Measurements from ENCODE around the gene KCNH1.
"Not testable (repeated sequence)": the region's sequence is repeated elsewhere in the genome, so short reads cannot be mapped to it uniquely, and the experiment has no call there.

The KCNH1 gene

GRCh38 chr1:211007830-211008229, 126.1 kb downstream of the KCNH1 start:
- ATAC-seq (no peak), DNase-seq (no peak)

- DNase-seq, ATAC-seq: not testable (repeated sequence)
Measured at GRCh38 chr1:210995931-210996330, 138.0 kb downstream of the KCNH1 start.

- DNase-seq: no peak
Measured at GRCh38 chr1:210992837-210993236, 141.1 kb downstream of the KCNH1 start.

GRCh38 chr1:210989905-210990304, 144.0 kb downstream of the KCNH1 start:
- no peak for DNase-seq
- ATAC-seq: no peak

More at GRCh38 chr1:210992837-210993236, 141.1 kb downstream of the KCNH1 start:
- ATAC-seq: no peak

- no peak for ATAC-seq
Measured at GRCh38 chr1:210981490-210981889, 152.5 kb downstream of the KCNH1 start.

GRCh38 chr1:210980082-210980481, 153.9 kb downstream of the KCNH1 start:
- ATAC-seq: no peak
- DNase-seq: no peak

More at GRCh38 chr1:210981490-210981889, 152.5 kb downstream of the KCNH1 start:
- no peak for DNase-seq

- ATAC-seq (no peak), DNase-seq (no peak)
Measured at GRCh38 chr1:210978974-210979354, 155.0 kb downstream of the KCNH1 start.

GRCh38 chr1:210978316-210978973, 155.5 kb downstream of the KCNH1 start:
- no peak for DNase-seq
- no peak for ATAC-seq

- ATAC-seq: no peak
- no peak for DNase-seq
Measured at GRCh38 chr1:210951279-210951678, 182.7 kb downstream of the KCNH1 start.

- not testable (repeated sequence) for ATAC-seq
- peak; percentile 71 for DNase-seq
Measured at GRCh38 chr1:210949940-210950546, 183.9 kb downstream of the KCNH1 start.

GRCh38 chr1:210949489-210949888, 184.5 kb downstream of the KCNH1 start:
- ATAC-seq (no peak), DNase-seq (no peak)

- ATAC-seq (no peak), DNase-seq (no peak)
Measured at GRCh38 chr1:210949039-210949438, 184.9 kb downstream of the KCNH1 start.

GRCh38 chr1:210944252-210944651, 189.7 kb downstream of the KCNH1 start:
- ATAC-seq: no peak
- no peak for DNase-seq

GRCh38 chr1:210942513-210942912, 191.4 kb downstream of the KCNH1 start:
- no peak for DNase-seq

GRCh38 chr1:210940081-210940617, 193.8 kb downstream of the KCNH1 start:
- no peak for ATAC-seq
- no peak for DNase-seq

More at GRCh38 chr1:210942513-210942912, 191.4 kb downstream of the KCNH1 start:
- no peak for ATAC-seq

- ATAC-seq (no peak), DNase-seq (no peak)
Measured at GRCh38 chr1:210938416-210938925, 195.5 kb downstream of the KCNH1 start.

GRCh38 chr1:210937846-210938245, 196.1 kb downstream of the KCNH1 start:
- ATAC-seq (no peak), DNase-seq (no peak)

- ATAC-seq (no peak), DNase-seq (no peak)
Measured at GRCh38 chr1:210935905-210936304, 198.0 kb downstream of the KCNH1 start.

GRCh38 chr1:210932104-210932503, 201.8 kb downstream of the KCNH1 start:
- DNase-seq (no peak), ATAC-seq (no peak)

GRCh38 chr1:210922666-210923065, 211.3 kb downstream of the KCNH1 start:
- DNase-seq: no peak
- ATAC-seq: no peak

- ATAC-seq (no peak), DNase-seq (no peak)
Measured at GRCh38 chr1:210920716-210921694, 212.9 kb downstream of the KCNH1 start.

- DNase-seq: no peak
- no peak for ATAC-seq
Measured at GRCh38 chr1:210920258-210920657, 213.7 kb downstream of the KCNH1 start.

All from stimulated activated naive CD8-positive, alpha-beta T cell treated with anti-CD3 and anti-CD28 coated beads, Interleukin-15, Interleukin-2, amounts not matched to agents 100 U/mL and 50 U/mL, for 24 hours (primary cell).